Neutrophil (primary cell): Measurements from ENCODE around the gene WNT5B.
A peak's percentile ranks its signal among the peaks of the same experiment; 100 is the strongest.

ENCODE experiments used
- H3K27ac ChIP-seq: fragments of 200-600 bp; sonication (generic); 2 replicates; pipeline ENCODE4 v1.5.1; 2016; ENCODE audit warnings: mild to moderate bottlenecking, moderate library complexity
- H3K27me3 ChIP-seq: fragments of 200-600 bp; sonication (generic); 2 replicates; pipeline ENCODE4 v1.6.0; 2016; ENCODE audit warnings: mild to moderate bottlenecking
- H3K36me3 ChIP-seq: fragments of 200-600 bp; sonication (generic); 2 replicates; pipeline ENCODE4 v1.5.1; 2017
- H3K4me1 ChIP-seq, 2 experiments: fragments of 200-600 bp in 1 of 2; sonication (generic) in 1 of 2; 1 replicate in 1 of 2; 2 replicates in 1 of 2; pipeline versions ENCODE4 v1.5.1 to v1.6.1; 2013 to 2016; ENCODE audit warnings: low read depth in 1 of 2, low read length in 1 of 2, mild to moderate bottlenecking in 1 of 2, moderate library complexity in 1 of 2; ENCODE audit not compliant: control insufficient read depth in 1 of 2, insufficient read depth in 1 of 2
- H3K4me3 ChIP-seq, 2 experiments: fragments of 200-600 bp in 1 of 2; sonication (generic) in 1 of 2; 1 replicate in 1 of 2; 2 replicates in 1 of 2; pipeline ENCODE4 v1.5.1; 2013 to 2016; ENCODE audit warnings: low read depth in 1 of 2, low read length in 1 of 2, mild to moderate bottlenecking in 1 of 2, moderate library complexity in 1 of 2
- H3K9me3 ChIP-seq: fragments of 200-600 bp; sonication (generic); 2 replicates; pipeline ENCODE4 v1.5.1; 2016
- CTCF ChIP-seq: fragments of 200-600 bp; sonication (generic); IDR thresholded peaks from 2 replicates; pipeline ENCODE4 v1.5.1; 2016; ENCODE audit warnings: antibody characterized with exemption

The WNT5B gene

GRCh38 chr12:1608713-1609119 lies 20.3 kb upstream of the WNT5B start:
- Histone ChIP-seq H3K27ac (peak overlapping the region; percentile 69), H3K27me3 (no peaks in the 10 kb centered on the region), H3K36me3 (no peaks in the 10 kb centered on the region), H3K4me1 (peaks cover 61 to 67% of the 10 kb centered on the region in 2 experiments), H3K9me3 (no peaks in the 10 kb centered on the region), H3K4me3 (peak overlapping the region in 1 of 2 experiments; percentile 6)
- no peak for TF ChIP-seq CTCF

- no peaks in the 10 kb centered on the region for H3K36me3 ChIP-seq
- H3K9me3 ChIP-seq = no peaks in the 10 kb centered on the region
- peaks cover 72 to 79% of the 10 kb centered on the region in 2 experiments for H3K4me1 ChIP-seq
- H3K27me3 ChIP-seq = no peaks in the 10 kb centered on the region
- no peak overlapping the region for H3K4me3 ChIP-seq
- H3K27ac ChIP-seq = peak overlapping the region; percentile 22
- TF ChIP-seq CTCF = no peak
Measured at GRCh38 chr12:1610072-1610643, 18.9 kb upstream of the WNT5B start.

- Histone ChIP-seq H3K27ac (peak overlapping the region; percentile 33), H3K4me1 (peaks cover 74 to 83% of the 10 kb centered on the region in 2 experiments), H3K36me3 (no peaks in the 10 kb centered on the region), H3K4me3 (no peak overlapping the region), H3K27me3 (no peaks in the 10 kb centered on the region), H3K9me3 (no peaks in the 10 kb centered on the region)
- no peak for TF ChIP-seq CTCF
Measured at GRCh38 chr12:1611803-1612572, 17.0 kb upstream of the WNT5B start.

GRCh38 chr12:1613860-1614259 lies 15.2 kb upstream of the WNT5B start:
- H3K9me3 ChIP-seq = no peaks in the 10 kb centered on the region
- H3K27me3 ChIP-seq = no peaks in the 10 kb centered on the region
- H3K4me3 ChIP-seq = no peak overlapping the region
- H3K27ac ChIP-seq = no peak overlapping the region
- no peak for TF ChIP-seq CTCF
- H3K4me1 ChIP-seq = peaks cover 77 to 84% of the 10 kb centered on the region in 2 experiments
- no peaks in the 10 kb centered on the region for H3K36me3 ChIP-seq

GRCh38 chr12:1614360-1614759 lies 14.7 kb upstream of the WNT5B start:
- no peak overlapping the region for H3K4me3 ChIP-seq
- no peaks in the 10 kb centered on the region for H3K27me3 ChIP-seq
- peak overlapping the region; percentile 69 for H3K27ac ChIP-seq
- no peaks in the 10 kb centered on the region for H3K9me3 ChIP-seq
- TF ChIP-seq CTCF = no peak
- H3K4me1 ChIP-seq = peaks cover 77 to 83% of the 10 kb centered on the region in 2 experiments
- H3K36me3 ChIP-seq = no peaks in the 10 kb centered on the region
